Esophagus squamous epithelium (tissue), 5 donors: ENCODE results near the gene RRP9. TPM values are rescaled to one million over a fixed set of nuclear protein-coding genes. Genes with fewer than 3 reads are reported as not detected.

Experiments used
- DNase-seq: peaks from one replicate; lab custom pipeline; 2025; lab: John Stamatoyannopoulos, UW
- H3K27ac ChIP-seq, 4 donors: fragments of 200-600 bp; sonication (generic); one replicate each; pipeline ENCODE4 v1.5.1; 2016 to 2019; ENCODE audit warnings: mild to moderate bottlenecking in 1 of 4
- H3K27me3 ChIP-seq, 4 donors: fragments of 200-600 bp; sonication (generic); 1 replicate in 3 of 4; 2 replicates in 1 of 4; pipeline versions ENCODE4 v1.5.1 to v1.6.0; 2017 to 2021; ENCODE audit warnings: antibody characterized with exemption in 1 of 4
- H3K36me3 ChIP-seq, 3 donors: fragments of 200-600 bp; sonication (generic); one replicate each; pipeline ENCODE4 v1.5.1; 2016 to 2019
- H3K4me1 ChIP-seq, 3 donors: fragments of 200-600 bp; sonication (generic); one replicate each; pipeline ENCODE4 v1.5.1; 2017 to 2019
- H3K4me3 ChIP-seq, 4 donors: fragments of 200-600 bp; sonication (generic); 1 replicate in 3 of 4; 2 replicates in 1 of 4; pipeline ENCODE4 v1.5.1; 2016 to 2019; ENCODE audit warnings: mild to moderate bottlenecking in 2 of 4, moderate library complexity in 1 of 4
- H3K9me3 ChIP-seq, 3 donors: fragments of 200-600 bp; sonication (generic); one replicate each; pipeline ENCODE4 v1.5.1; 2016 to 2019
- CTCF ChIP-seq, 6 experiments: fragments of 450-650 bp in 4 of 6; fragments of 200-600 bp in 2 of 6; sonication (generic) in 2 of 6; IDR thresholded peaks; one replicate each; pipeline ENCODE4 v1.5.1; 2016 to 2019; ENCODE audit warnings: antibody characterized with exemption in 6 of 6, mild to moderate bottlenecking in 4 of 6, moderate library complexity in 4 of 6
- POLR2A ChIP-seq, 4 donors: fragments of 450-650 bp; IDR thresholded peaks; one replicate each; pipeline ENCODE4 v1.6.1; 2017; ENCODE audit warnings: antibody characterized with exemption in 4 of 4, mild to moderate bottlenecking in 4 of 4, moderate library complexity in 3 of 4
- WGBS, 2 donors: methylation state at CpG; one replicate each; pipeline ENCODE4 v1.1.5; 2018; 5-methylcytosine and 5-hydroxymethylcytosine counted together
- intact Hi-C: fragments of 100-400 bp; cut with DNase I; formaldehyde crosslinking; loops from one replicate; pipeline ENCODE4 v1.15.0; 2022
- total RNA-seq, 4 donors: library from RNA; depleted of rRNA; stranded (reverse); fragments of >200 nt; gene quantifications; one replicate each; pipeline ENCODE4 v1.1.0, GENCODE V29; 2016
- donor health status: DM: yes; HTN: yes; CAD: no.

RRP9 gene
- total RNA-seq, 4 donors from 2014 or later, result 11.1 to 30.3 (median 21.3) TPM

GRCh38 chr3:51986010-51986947 lies 44.6 kb upstream of the RRP9 start:
- DNase-seq, result no peak
- 70 to 71% methylated on average over 5 of the region's 12 CpGs for WGBS, 2 donors
- Histone ChIP-seq H3K27ac (no peak overlapping the region), H3K9me3 (no peaks in the 10 kb centered on the region), H3K27me3 (no peaks in the 10 kb centered on the region), H3K36me3 (peaks cover 0 to 3% (median 1%) of the 10 kb centered on the region in 3 donors), H3K4me1 (peaks cover 17 to 53% (median 24%) of the 10 kb centered on the region in 3 donors), H3K4me3 (no peak overlapping the region)
- intact Hi-C loops, result no loop called here
- TF ChIP-seq POLR2A (IDR thresholded peaks at IDR 0.05) (no peak), CTCF (IDR thresholded peaks at IDR 0.05) (no peak)

GRCh38 chr3:51985063-51985462 lies 43.4 kb upstream of the RRP9 start:
- 100% methylated on average over 2 to 3 of the region's 6 CpGs for WGBS, 2 donors
- TF ChIP-seq CTCF (IDR thresholded peaks at IDR 0.05), result no peak
- TF ChIP-seq POLR2A (IDR thresholded peaks at IDR 0.05), result no peak
- intact Hi-C loops, result no loop called here
- Histone ChIP-seq H3K4me1 (peaks cover 17 to 46% (median 24%) of the 10 kb centered on the region in 3 donors), H3K27me3 (no peaks in the 10 kb centered on the region), H3K27ac (peak overlapping the region in 2 of 4 donors; percentile 93 to 98), H3K36me3 (no peaks in the 10 kb centered on the region), H3K9me3 (no peaks in the 10 kb centered on the region), H3K4me3 (no peak overlapping the region)
- DNase-seq, result no peak

DNA sequence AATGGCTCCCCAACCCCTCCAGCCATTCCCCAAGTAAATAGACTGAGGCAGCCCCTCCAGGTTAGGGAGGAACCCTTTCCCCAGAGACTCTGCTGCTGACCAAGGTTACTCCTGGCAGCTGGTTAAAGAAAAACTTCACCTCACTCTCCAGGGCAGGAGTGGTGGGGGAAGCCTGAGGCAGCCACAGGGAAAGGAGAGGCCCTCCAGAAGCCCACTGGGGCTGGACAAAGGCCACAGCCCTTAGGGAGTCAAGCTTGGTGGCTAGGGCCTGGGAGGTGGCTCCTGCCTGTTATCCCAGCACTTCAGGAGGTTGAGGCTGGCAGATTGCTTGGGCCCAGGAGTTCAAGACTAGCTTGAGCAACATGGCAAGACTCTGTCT lies 42.6 kb upstream of the RRP9 start:
- no peak for DNase-seq
- TF ChIP-seq CTCF (IDR thresholded peaks at IDR 0.05) (no peak), POLR2A (IDR thresholded peaks at IDR 0.05) (no peak)
- H3K27ac ChIP-seq, result peak overlapping the region; percentile 85 to 98 (median 94)
- no peaks in the 10 kb centered on the region for H3K9me3 ChIP-seq
- intact Hi-C loops, result no loop called here
- peaks cover 17 to 38% (median 21%) of the 10 kb centered on the region in 3 donors for H3K4me1 ChIP-seq
- H3K4me3 ChIP-seq, result peak overlapping the region in 1 of 4 donors; percentile 73
- H3K27me3 ChIP-seq, result no peaks in the 10 kb centered on the region
- H3K36me3 ChIP-seq, result no peaks in the 10 kb centered on the region

DNA sequence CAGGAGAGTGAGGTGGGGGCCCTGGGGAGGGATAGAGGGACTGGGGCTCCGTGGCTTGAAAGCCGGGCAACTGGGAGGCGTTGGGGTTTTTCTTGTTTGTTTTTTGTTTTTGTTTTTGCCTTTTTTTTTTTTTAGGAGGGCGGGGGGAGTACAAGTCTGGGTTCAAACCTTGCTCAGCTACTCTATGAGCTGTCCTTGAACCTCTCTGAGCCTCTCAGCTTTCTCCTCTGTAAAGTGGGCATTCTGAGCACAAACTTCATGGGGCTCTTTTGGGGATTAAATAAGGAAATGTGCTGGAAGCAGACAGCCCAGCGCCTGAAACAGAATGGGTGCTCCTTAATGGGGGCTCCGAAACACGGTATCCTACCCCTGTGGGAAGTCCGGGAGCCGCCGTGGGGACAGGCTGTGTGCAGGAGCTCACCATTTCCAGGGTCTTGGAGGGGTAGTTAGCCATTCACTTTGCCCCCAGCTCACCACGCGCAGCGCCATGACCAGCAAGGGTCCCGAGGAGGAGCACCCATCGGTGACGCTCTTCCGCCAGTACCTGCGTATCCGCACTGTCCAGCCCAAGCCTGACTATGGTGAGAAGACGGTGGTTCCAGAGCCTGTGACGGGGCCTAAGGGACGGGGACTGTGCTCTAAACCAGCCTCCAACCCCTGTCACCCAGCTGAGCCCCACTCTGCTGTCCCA lies 42.0 kb upstream of the RRP9 start:
- DNase-seq, result no peak
- WGBS, 2 donors, result 33 to 68% methylated on average over 7 to 22 of the region's 22 CpGs
- Histone ChIP-seq H3K27ac (peak overlapping the region; percentile 85 to 98 (median 94)), H3K4me1 (peaks cover 17 to 37% (median 20%) of the 10 kb centered on the region in 3 donors), H3K9me3 (no peaks in the 10 kb centered on the region), H3K27me3 (no peaks in the 10 kb centered on the region), H3K36me3 (no peaks in the 10 kb centered on the region), H3K4me3 (peak overlapping the region; percentile 32 to 73 (median 63))
- TF ChIP-seq CTCF (IDR thresholded peaks at IDR 0.05), result no peak
- TF ChIP-seq POLR2A (IDR thresholded peaks at IDR 0.05), result no peak
- intact Hi-C loops, result no loop called here
